A375 (cell line): Measurements from ENCODE around the gene MSX1. TPM values are rescaled to one million over a fixed set of nuclear protein-coding genes. Genes with fewer than 3 reads are reported as not detected.

Experiments used
- total RNA-seq: library from RNA; depleted of rRNA; stranded (reverse); fragments of >200 nt; shearing (Covaris generic); gene quantifications from 2 replicates; pipeline ENCODE4 v1.2.3, GENCODE V29; 2014; rRNA removed

The MSX1 gene
- total RNA-seq = 15.8 and 16.7 TPM in 2 replicates

GRCh38 chr4:4859325-4859798 is at the start of gene MSX1:
Gene MSX1, plus strand, starts transcription at chr4:4859665. Its CDS starts 235 bp downstream, at chr4:4859900.

Other genes with a start within 250 kb of the MSX1 start
- gene CYTL1, start 159.8 kb downstream of the MSX1 start, total RNA-seq = 0.30 TPM in 1 of 2 replicates, not detected in the other
- 28.3 and 31.0 TPM in 2 replicates for gene STK32B, start 191.8 kb downstream of the MSX1 start, total RNA-seq